ENCODE data around the gene TSSK2. TPM values are rescaled to one million over a fixed set of nuclear protein-coding genes. Genes with fewer than 3 reads are reported as not detected.

TSSK2 gene
- total and polyA plus RNA-seq, 7 donors, result 0.14 to 0.32 (median 0.28) TPM; not detected in 3

DNA sequence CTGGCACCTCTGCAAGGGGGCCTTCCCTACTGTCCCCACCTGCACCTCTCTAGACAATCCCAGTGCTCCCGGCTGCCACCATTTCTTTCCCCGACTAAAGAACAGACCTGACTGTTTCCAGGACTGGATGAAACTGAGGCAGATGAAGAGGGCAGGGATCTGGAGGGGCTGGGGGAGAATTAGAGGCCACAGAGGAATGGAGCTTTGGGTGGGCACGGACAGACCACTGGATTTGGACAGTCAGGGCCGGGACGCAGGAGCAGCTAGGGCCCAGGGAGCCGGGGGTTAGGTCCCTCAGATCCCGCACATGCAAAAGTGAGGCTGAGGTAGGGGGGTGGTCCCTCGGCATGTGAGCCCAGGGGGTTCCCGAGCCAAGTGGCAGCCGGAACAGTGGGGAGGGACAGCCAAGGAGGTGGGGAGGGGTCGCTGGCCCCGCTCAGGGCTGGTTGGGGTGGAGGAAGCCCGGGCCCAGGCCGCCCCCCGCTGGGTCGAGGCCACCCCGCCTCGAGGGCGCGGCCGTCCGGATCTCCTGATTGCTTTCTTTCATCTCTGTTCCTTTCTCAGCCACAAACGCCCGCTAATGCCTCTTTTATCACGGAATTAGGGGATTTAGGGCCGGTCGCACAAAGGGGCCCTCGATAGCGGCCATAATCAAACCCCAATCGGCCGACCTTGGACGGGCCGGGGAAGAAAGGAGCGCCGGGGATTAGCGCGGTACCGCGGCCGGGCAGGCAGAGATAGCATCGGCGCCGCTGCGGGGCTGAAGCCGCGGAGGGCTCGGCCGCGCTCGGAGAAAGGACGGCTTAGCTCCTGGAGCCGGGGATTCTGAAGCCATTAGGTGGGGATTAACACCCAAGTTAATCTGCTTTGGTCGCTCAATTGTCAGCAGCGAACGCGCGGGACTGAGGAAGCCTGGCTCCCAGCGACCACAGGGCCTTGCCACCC, 38.2 kb downstream of the TSSK2 start:
- TF ChIP-seq, protein P1, sequence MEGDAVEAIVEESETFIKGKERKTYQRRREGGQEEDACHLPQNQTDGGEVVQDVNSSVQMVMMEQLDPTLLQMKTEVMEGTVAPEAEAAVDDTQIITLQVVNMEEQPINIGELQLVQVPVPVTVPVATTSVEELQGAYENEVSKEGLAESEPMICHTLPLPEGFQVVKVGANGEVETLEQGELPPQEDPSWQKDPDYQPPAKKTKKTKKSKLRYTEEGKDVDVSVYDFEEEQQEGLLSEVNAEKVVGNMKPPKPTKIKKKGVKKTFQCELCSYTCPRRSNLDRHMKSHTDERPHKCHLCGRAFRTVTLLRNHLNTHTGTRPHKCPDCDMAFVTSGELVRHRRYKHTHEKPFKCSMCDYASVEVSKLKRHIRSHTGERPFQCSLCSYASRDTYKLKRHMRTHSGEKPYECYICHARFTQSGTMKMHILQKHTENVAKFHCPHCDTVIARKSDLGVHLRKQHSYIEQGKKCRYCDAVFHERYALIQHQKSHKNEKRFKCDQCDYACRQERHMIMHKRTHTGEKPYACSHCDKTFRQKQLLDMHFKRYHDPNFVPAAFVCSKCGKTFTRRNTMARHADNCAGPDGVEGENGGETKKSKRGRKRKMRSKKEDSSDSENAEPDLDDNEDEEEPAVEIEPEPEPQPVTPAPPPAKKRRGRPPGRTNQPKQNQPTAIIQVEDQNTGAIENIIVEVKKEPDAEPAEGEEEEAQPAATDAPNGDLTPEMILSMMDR (IDR thresholded peaks at IDR 0.05), result no peak
- H3K27me3 ChIP-seq (ENCODE audit: insufficient read depth in 3 of 3, low read length in 2 of 3), result peaks cover 0 to 41% (median 13%) of the 10 kb centered on the region in 3 donors
- no peaks in the 10 kb centered on the region for H3K36me3 ChIP-seq (ENCODE audit: insufficient read depth in 1 of 2, low read depth in 1 of 2)
- 4 to 8% (median 5%) methylated on average over 46 to 58 of the region's 58 CpGs for WGBS, 3 donors
- H3K27ac ChIP-seq, result no peak overlapping the region
- peaks cover 12% of the 10 kb centered on the region for H3K4me1 ChIP-seq
- H3K9me3 ChIP-seq, result no peaks in the 10 kb centered on the region
- intact Hi-C loops (cut with DNase I), result no loop called here
- peak overlapping the region; percentile 81 for H3K4me3 ChIP-seq
- DNase-seq (no peak), ATAC-seq (no peak)

DNA sequence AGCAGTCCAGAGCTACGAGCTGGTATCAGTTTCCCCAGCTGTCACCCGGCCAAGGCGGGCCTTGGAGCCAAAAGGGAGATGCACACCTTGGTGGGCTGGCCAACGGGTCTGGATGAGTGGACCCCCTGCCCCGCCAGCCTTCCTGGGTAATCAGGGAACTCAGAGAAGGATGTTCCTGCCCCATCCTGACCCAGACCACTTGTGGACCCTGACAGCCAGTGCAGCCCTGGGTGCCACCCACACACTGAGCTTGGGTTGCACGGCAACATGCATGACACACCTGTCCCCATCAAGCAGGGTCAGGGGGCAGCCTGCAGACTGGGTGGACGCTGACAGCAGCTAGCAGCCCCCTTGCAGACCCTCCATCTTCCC, 38.8 kb downstream of the TSSK2 start:
- peaks cover 0 to 34% (median 13%) of the 10 kb centered on the region in 3 donors for H3K27me3 ChIP-seq (ENCODE audit: insufficient read depth in 3 of 3, low read length in 2 of 3)
- ATAC-seq, result no peak
- no peak overlapping the region for H3K27ac ChIP-seq
- TF ChIP-seq, protein P1 (IDR thresholded peaks at IDR 0.05), result no peak
- H3K36me3 ChIP-seq (ENCODE audit: insufficient read depth in 1 of 2, low read depth in 1 of 2), result no peaks in the 10 kb centered on the region
- WGBS, 3 donors, result 37 to 38% (median 37%) methylated on average over 7 of the region's 7 CpGs
- H3K9me3 ChIP-seq, result no peaks in the 10 kb centered on the region
- peak overlapping the region; percentile 81 for H3K4me3 ChIP-seq
- peaks cover 17% of the 10 kb centered on the region for H3K4me1 ChIP-seq
- intact Hi-C loops (cut with DNase I), result no loop called here
- DNase-seq, result no peak

GRCh38 chr22:19172213-19173046, 41.3 kb downstream of the TSSK2 start:
- TF ChIP-seq, protein P1 (IDR thresholded peaks at IDR 0.05), result no peak
- no peak for DNase-seq
- ATAC-seq, result no peak
- intact Hi-C loops (cut with DNase I), result no loop called here
- Histone ChIP-seq H3K9me3 (no peaks in the 10 kb centered on the region), H3K36me3 (ENCODE audit: insufficient read depth in 1 of 2, low read depth in 1 of 2) (peaks cover 0 to 15% of the 10 kb centered on the region in 2 donors), H3K4me3 (peak overlapping the region; percentile 81), H3K27ac (peak overlapping the region; percentile 93), H3K4me1 (peaks cover 21% of the 10 kb centered on the region), H3K27me3 (ENCODE audit: insufficient read depth in 3 of 3, low read length in 2 of 3) (peaks cover 0 to 15% (median 12%) of the 10 kb centered on the region in 3 donors)
- WGBS, 3 donors, result 33 to 37% (median 34%) methylated on average over 13 of the region's 13 CpGs

GRCh38 chr22:19173047-19174035, 42.2 kb downstream of the TSSK2 start:
- ATAC-seq (no peak), DNase-seq (no peak)
- TF ChIP-seq, protein P1 (IDR thresholded peaks at IDR 0.05), result no peak
- Histone ChIP-seq H3K27ac (peak overlapping the region; percentile 41), H3K36me3 (ENCODE audit: insufficient read depth in 1 of 2, low read depth in 1 of 2) (peaks cover 0 to 18% of the 10 kb centered on the region in 2 donors), H3K4me3 (peak overlapping the region; percentile 81), H3K9me3 (no peaks in the 10 kb centered on the region), H3K4me1 (peaks cover 21% of the 10 kb centered on the region), H3K27me3 (ENCODE audit: insufficient read depth in 3 of 3, low read length in 2 of 3) (peaks cover 0 to 8% (median 6%) of the 10 kb centered on the region in 3 donors)
- intact Hi-C loops (cut with DNase I), result no loop called here
- WGBS, 3 donors, result 51 to 61% (median 54%) methylated on average over 19 of the region's 19 CpGs

Data from psoas muscle (tissue), 8 donors.